H1 (cell line): ENCODE data around the gene OPHN1. TPM values are rescaled to one million over a fixed set of nuclear protein-coding genes. Genes with fewer than 3 reads are reported as not detected.

Source experiments
- CTCF ChIA-PET: fragments of 300-600 bp; sonication (Branson Sonifier 250); formaldehyde crosslinking; loops from one replicate; lab custom pipeline; 2021; ENCODE audit not compliant: partially characterized antibody; lab: Charles Lee
- POLR2A ChIA-PET: fragments of 300-600 bp; sonication (Branson Sonifier 250); formaldehyde crosslinking; loops from one replicate; lab custom pipeline; 2021; ENCODE audit warnings: inconsistent platforms; ENCODE audit not compliant: partially characterized antibody; lab: Charles Lee
- DNase-seq, 2 experiments: peaks; one replicate each; pipeline versions ENCODE4 v3.0.0 to v3.0.0-alpha.2; 2010 to 2022; ENCODE audit warnings: low spot score in 2 of 2, low read depth in 1 of 2, mixed read lengths in 1 of 2
- FAIRE-seq: peaks from 2 replicates; lab custom pipeline; 2011; peaks lifted over from hg19 to GRCh38; lab: Jason Lieb, UNC
- H2AFZ ChIP-seq: 2 replicates; pipeline ENCODE4 v1.8.1; 2012; ENCODE audit warnings: low read length, inconsistent platforms
- H2AK5ac ChIP-seq: 2 replicates; pipeline ENCODE4 v1.6.1; 2013; ENCODE audit warnings: low read depth, low read length
- H2BK120ac ChIP-seq: replicated peaks from 2 replicates; pipeline ENCODE3; 2013; ENCODE audit warnings: low read depth, low read length, inconsistent platforms
- H2BK12ac ChIP-seq: 2 replicates; pipeline ENCODE4 v1.6.1; 2013; ENCODE audit warnings: low read depth, low read length
- H2BK15ac ChIP-seq: 2 replicates; pipeline ENCODE4 v1.6.1; 2013; ENCODE audit warnings: low read length
- H2BK20ac ChIP-seq: 2 replicates; pipeline ENCODE4 v1.6.1; 2013; ENCODE audit warnings: low read length
- H2BK5ac ChIP-seq: 2 replicates; pipeline ENCODE4 v1.6.1; 2013; ENCODE audit warnings: low read depth, low read length
- H3K14ac ChIP-seq: 2 replicates; pipeline ENCODE4 v1.6.1; 2013; ENCODE audit warnings: inconsistent platforms; ENCODE audit not compliant: insufficient read length
- H3K18ac ChIP-seq: 2 replicates; pipeline ENCODE4 v1.6.1; 2013; ENCODE audit warnings: low read length; ENCODE audit errors: extremely low read depth
- H3K23ac ChIP-seq: 2 replicates; pipeline ENCODE4 v1.6.1; 2013; ENCODE audit warnings: inconsistent platforms; ENCODE audit not compliant: insufficient read length
- H3K23me2 ChIP-seq: 2 replicates; pipeline ENCODE4 v1.6.1; 2013; ENCODE audit warnings: low read depth, low read length
- H3K27ac ChIP-seq: 2 replicates; pipeline ENCODE4 v1.6.1; 2011; ENCODE audit warnings: low read depth, low read length, inconsistent platforms
- H3K27me3 ChIP-seq, 4 experiments: replicated peaks in 1 of 4; 1 replicate in 1 of 4; 2 replicates in 3 of 4; pipeline versions ENCODE4 v1.6.1 to v1.8.1; 2011 to 2013; ENCODE audit warnings: low read length in 3 of 4, mild to moderate bottlenecking in 3 of 4, inconsistent platforms in 2 of 4, mixed read lengths in 2 of 4, moderate library complexity in 1 of 4; ENCODE audit not compliant: control insufficient read depth in 3 of 4, insufficient read depth in 3 of 4; ENCODE audit errors: extremely low read depth in 1 of 4
- H3K36me3 ChIP-seq, 4 experiments: 2 replicates each; pipeline versions ENCODE4 v1.6.1 to v1.8.1; 2011 to 2013; ENCODE audit warnings: mild to moderate bottlenecking in 4 of 4, low read length in 3 of 4, moderate library complexity in 2 of 4, control low read depth in 1 of 4, inconsistent platforms in 1 of 4; ENCODE audit not compliant: insufficient read depth in 4 of 4, control insufficient read depth in 2 of 4
- H3K4ac ChIP-seq: replicated peaks from 2 replicates; pipeline ENCODE3; 2013; ENCODE audit warnings: low read length, low read depth, mixed read lengths, inconsistent platforms; ENCODE audit not compliant: insufficient read length
- H3K4me1 ChIP-seq, 4 experiments: replicated peaks in 1 of 4; 1 replicate in 1 of 4; 2 replicates in 3 of 4; pipeline versions ENCODE4 v1.6.1 to v1.8.1; 2011 to 2013; ENCODE audit warnings: low read length in 3 of 4, inconsistent platforms in 2 of 4, mixed read lengths in 1 of 4; ENCODE audit not compliant: insufficient read depth in 4 of 4, control insufficient read depth in 3 of 4
- H3K4me2 ChIP-seq, 2 experiments: 2 replicates each; pipeline versions ENCODE4 v1.6.1 to v1.8.1; 2011 to 2013; ENCODE audit warnings: low read depth in 2 of 2, low read length in 2 of 2, control low read depth in 1 of 2, inconsistent platforms in 1 of 2, mild to moderate bottlenecking in 1 of 2; ENCODE audit not compliant: insufficient read depth in 1 of 2
- H3K4me3 ChIP-seq, 4 experiments: fragments of 200-600, 300-600 bp in 1 of 4; sonication (generic), shearing (Covaris generic), sonication (Bioruptor Twin) in 1 of 4; 2 replicates each; pipeline versions ENCODE4 v1.5.1 to v1.8.1; 2011 to 2016; ENCODE audit warnings: low read length in 4 of 4, low read depth in 3 of 4, control low read depth in 2 of 4, inconsistent platforms in 2 of 4, mild to moderate bottlenecking in 2 of 4, mixed read lengths in 1 of 4, moderate library complexity in 1 of 4; ENCODE audit not compliant: insufficient read depth in 2 of 4; ENCODE audit errors: extremely low read depth in 1 of 4
- H3K56ac ChIP-seq: replicated peaks from 2 replicates; pipeline ENCODE3; 2013; ENCODE audit warnings: low read depth, mild to moderate bottlenecking, mixed read lengths, low read length, inconsistent platforms; ENCODE audit not compliant: insufficient read length
- H3K79me1 ChIP-seq: 2 replicates; pipeline ENCODE4 v1.6.1; 2013; ENCODE audit warnings: low read depth, low read length, control low read depth
- H3K79me2 ChIP-seq, 2 experiments: 2 replicates each; pipeline versions ENCODE4 v1.6.1 to v1.8.1; 2012 to 2013; ENCODE audit warnings: low read length in 2 of 2, mild to moderate bottlenecking in 2 of 2, inconsistent platforms in 1 of 2; ENCODE audit not compliant: insufficient read depth in 2 of 2, control insufficient read depth in 1 of 2
- H3K9ac ChIP-seq, 4 experiments: replicated peaks in 1 of 4; 1 replicate in 1 of 4; 2 replicates in 3 of 4; pipeline versions ENCODE4 v1.6.1 to v1.8.1; 2011 to 2013; ENCODE audit warnings: low read depth in 3 of 4, low read length in 3 of 4, control low read depth in 2 of 4, mild to moderate bottlenecking in 2 of 4, moderate library complexity in 2 of 4, inconsistent platforms in 1 of 4; ENCODE audit errors: extremely low read depth in 1 of 4
- H3K9me3 ChIP-seq, 2 experiments: 2 replicates each; pipeline versions ENCODE4 v1.6.1 to v1.8.1; 2012 to 2013; ENCODE audit warnings: mild to moderate bottlenecking in 2 of 2, moderate library complexity in 2 of 2, control low read depth in 1 of 2, inconsistent platforms in 1 of 2, low read depth in 1 of 2, low read length in 1 of 2, mixed read lengths in 1 of 2; ENCODE audit not compliant: insufficient read depth in 2 of 2
- H4K20me1 ChIP-seq, 2 experiments: replicated peaks in 1 of 2; 2 replicates each; pipeline versions ENCODE3 to v1.8.1; 2011 to 2013; ENCODE audit warnings: inconsistent platforms in 2 of 2, low read length in 2 of 2, mild to moderate bottlenecking in 1 of 2; ENCODE audit not compliant: insufficient read depth in 2 of 2, control insufficient read depth in 1 of 2
- H4K5ac ChIP-seq: 2 replicates; pipeline ENCODE4 v1.6.1; 2013; ENCODE audit warnings: low read length, low read depth, mixed read lengths, inconsistent platforms; ENCODE audit not compliant: insufficient read length
- H4K8ac ChIP-seq: 2 replicates; pipeline ENCODE4 v1.8.0; 2013; ENCODE audit warnings: mild to moderate bottlenecking, moderate library complexity, low read length, inconsistent platforms; ENCODE audit not compliant: insufficient read depth; ENCODE audit errors: extremely low read depth
- H4K91ac ChIP-seq: replicated peaks from 2 replicates; pipeline ENCODE3; 2013; ENCODE audit warnings: low read length, mixed read lengths, inconsistent platforms; ENCODE audit not compliant: insufficient read length
- CBX5 ChIP-seq: fragments of 300-800, 300-1000 bp; sonication (generic); IDR thresholded peaks from 2 replicates; pipeline ENCODE4 v1.7.1; 2016; ENCODE audit warnings: antibody characterized with exemption, low read length, low read depth
- CHD1 ChIP-seq: IDR thresholded peaks from 2 replicates; pipeline ENCODE4 v1.6.1; 2012; ENCODE audit warnings: low read depth, low read length, improper control_type of control experiment
- CTBP2 ChIP-seq: IDR thresholded peaks from 2 replicates; pipeline ENCODE4 v1.7.0; 2011; ENCODE audit warnings: borderline replicate concordance, mild to moderate bottlenecking, moderate library complexity, mixed read lengths, low read length; ENCODE audit not compliant: insufficient read depth, insufficient read length
- EP300 ChIP-seq, 2 experiments: IDR thresholded peaks; 1 replicate in 1 of 2; 2 replicates in 1 of 2; pipeline ENCODE4 v1.6.1; 2011 to 2012; ENCODE audit warnings: low read depth in 2 of 2, low read length in 2 of 2, mild to moderate bottlenecking in 2 of 2, borderline replicate concordance in 1 of 2, inconsistent platforms in 1 of 2, moderate library complexity in 1 of 2
- GABPA ChIP-seq: IDR thresholded peaks from 2 replicates; pipeline ENCODE4 v1.6.1; 2011; ENCODE audit warnings: mild to moderate bottlenecking, low read length, moderate library complexity, borderline replicate concordance; ENCODE audit not compliant: insufficient read depth
- HDAC2 ChIP-seq, 2 experiments: fragments of 300-600 bp in 1 of 2; sonication (generic) in 1 of 2; IDR thresholded peaks; 2 replicates each; pipeline ENCODE4 v1.6.1; 2011 to 2012; ENCODE audit warnings: low read depth in 2 of 2, low read length in 2 of 2, mild to moderate bottlenecking in 2 of 2, moderate library complexity in 2 of 2, borderline replicate concordance in 1 of 2, inconsistent platforms in 1 of 2
- HDAC6 ChIP-seq: IDR thresholded peaks from one replicate; pipeline ENCODE4 v1.7.1; 2012; ENCODE audit warnings: low read depth, mild to moderate bottlenecking, inconsistent platforms, low read length, moderate library complexity
- PHF8 ChIP-seq: fragments of 200-600 bp; sonication (generic); conservative IDR thresholded peaks from 2 replicates; pipeline ENCODE4 v1.7.1; 2012; ENCODE audit warnings: low read depth, mild to moderate bottlenecking, inconsistent platforms, low read length, moderate library complexity
- POLR2A ChIP-seq, 2 experiments: IDR thresholded peaks; 1 replicate in 1 of 2; 2 replicates in 1 of 2; pipeline ENCODE4 v1.6.1; 2011; ENCODE audit warnings: low read depth in 2 of 2, low read length in 2 of 2, mild to moderate bottlenecking in 2 of 2; ENCODE audit errors: control extremely low read depth in 1 of 2
- RBBP5 ChIP-seq: IDR thresholded peaks from 2 replicates; pipeline ENCODE4 v1.7.1; 2012; ENCODE audit warnings: low read depth, mild to moderate bottlenecking, inconsistent platforms, low read length, moderate library complexity, borderline replicate concordance
- SIN3A ChIP-seq, 2 experiments: IDR thresholded peaks in 1 of 2; conservative IDR thresholded peaks in 1 of 2; 2 replicates each; pipeline ENCODE4 v1.6.1; 2011 to 2012; ENCODE audit warnings: low read length in 2 of 2, improper control_type of control experiment in 1 of 2, low read depth in 1 of 2, mild to moderate bottlenecking in 1 of 2
- SIRT6 ChIP-seq: IDR thresholded peaks from one replicate; pipeline ENCODE4 v1.7.1; 2012; ENCODE audit warnings: low read length, inconsistent platforms
- SP2 ChIP-seq: IDR thresholded peaks from 2 replicates; pipeline ENCODE4 v1.6.1; 2012; ENCODE audit warnings: mild to moderate bottlenecking, low read length, inconsistent platforms
- SRF ChIP-seq: IDR thresholded peaks from 2 replicates; pipeline ENCODE4 v1.6.1; 2011; ENCODE audit warnings: mild to moderate bottlenecking, low read depth, low read length, moderate library complexity
- WGBS, 2 experiments: shearing (Covaris generic) in 1 of 2; methylation state at CpG; one replicate each; pipeline versions ENCODE4 v1.1.6 to v1.1.7; 2013 to 2015; ENCODE audit warnings: low lambda C conversion rate in 2 of 2, mixed read lengths in 2 of 2, inconsistent platforms in 1 of 2, low coverage in 1 of 2, missing lambda C conversion rate in 1 of 2; ENCODE audit not compliant: insufficient replicate concordance in 2 of 2, insufficient coverage in 1 of 2, insufficient read length in 1 of 2; ENCODE audit errors: extremely low coverage in 1 of 2, missing lambda C conversion rate in 1 of 2; 5-methylcytosine and 5-hydroxymethylcytosine counted together
- polyA plus RNA-seq, 7 experiments: library from polyadenylated mRNA; depleted of rRNA in 3 of 7; stranded (reverse) in 5 of 7; unstranded in 2 of 7; fragments of >200 nt in 5 of 7; fragments of 200-250 nt in 2 of 7; gene quantifications; 1 replicate in 5 of 7; 2 replicates in 1 of 7; 4 replicates in 1 of 7; pipeline versions ENCODE4 v1.2.1 to v1.2.3, GENCODE V29; 2011 to 2013; ENCODE audit warnings: missing spikeins in 2 of 7, mixed read lengths in 2 of 7
- total RNA-seq: library from RNA; stranded (reverse); fragmentation: NEBNext Ultra II Directional; extraction: Animal tissue kit (Norgen Biotek cat#: 25700); gene quantifications from 2 replicates; pipeline ENCODE4 v1.2.1, GENCODE V29; 2021

OPHN1 gene
- total and polyA plus RNA-seq, 2 of the 8 experiments (the other 6 are each of a cell fraction or from before 2014, with no cell fraction given), result 1.2 to 3.5 TPM

- Histone ChIP-seq H3K23ac (no peak overlapping the region), H2BK5ac (no peak overlapping the region), H4K8ac (no peak overlapping the region), H3K79me1 (no peaks in the 10 kb centered on the region), H2BK15ac (no peak overlapping the region), H2BK120ac (no peak overlapping the region), H3K4ac (no peak overlapping the region), H3K4me2 (no peak overlapping the region), H2AK5ac (no peak overlapping the region), H3K23me2 (no peaks in the 10 kb centered on the region), H2BK12ac (no peak overlapping the region), H3K79me2 (no peaks in the 10 kb centered on the region), H4K5ac (no peak overlapping the region), H3K9ac (no peak overlapping the region), H3K14ac (no peak overlapping the region), H3K9me3 (no peaks in the 10 kb centered on the region), H2BK20ac (no peak overlapping the region), H3K4me3 (no peak overlapping the region), H4K91ac (no peak overlapping the region), H3K18ac (no peak overlapping the region), H3K56ac (no peak overlapping the region), H3K36me3 (no peaks in the 10 kb centered on the region), H4K20me1 (no peaks in the 10 kb centered on the region), H3K27ac (no peak overlapping the region), H3K27me3 (no peaks in the 10 kb centered on the region), H3K4me1 (no peaks in the 10 kb centered on the region), H2AFZ (no peak overlapping the region)
- FAIRE-seq, result no peak
- WGBS, 2 experiments, result 89% methylated on average over 3 of the region's 3 CpGs; no CpG with 5 or more reads in 1 of the 2 experiments
- ChIA-PET POLR2A (interaction anchor here (0.7 kb wide), 1 partner anchor 67 kb away, joined by 4 read pairs; no protein-coding TSS in a partner anchor), CTCF (interaction anchor here (0.7 kb wide), 1 partner anchor 802 kb away, joined by 3 read pairs; no protein-coding TSS in a partner anchor)
- no peak for DNase-seq
- TF ChIP-seq GABPA (no peak), CHD1 (no peak), SIRT6 (no peak), PHF8 (no peak), CTBP2 (no peak), POLR2A (IDR thresholded peaks at IDR 0.05; ENCODE audit: control extremely low read depth in 1 of 2, low read depth in 2 of 2, low read length in 2 of 2) (no peak), SRF (no peak), SIN3A (conservative IDR thresholded peaks at IDR 0.05 in 1 of 2, IDR thresholded peaks at IDR 0.05 in 1 of 2; ENCODE audit: low read depth in 1 of 2, low read length in 2 of 2) (no peak), EP300 (IDR thresholded peaks at IDR 0.05; ENCODE audit: borderline replicate concordance in 1 of 2, low read depth in 2 of 2, low read length in 2 of 2) (no peak), RBBP5 (no peak), CBX5 (no peak), SP2 (no peak), HDAC2 (IDR thresholded peaks at IDR 0.05; ENCODE audit: borderline replicate concordance in 1 of 2, low read depth in 2 of 2, low read length in 2 of 2) (no peak), HDAC6 (no peak)
These were observed 89.7 kb downstream of the OPHN1 start for GRCh38 chrX:68343551-68343950.
